MCF 10A (cell line): Measurements from ENCODE around the gene MAN2C1. TPM values are rescaled to one million over a fixed set of nuclear protein-coding genes. Genes with fewer than 3 reads are reported as not detected.
"Not testable (repeated sequence)": the region's sequence is repeated elsewhere in the genome, so short reads cannot be mapped to it uniquely, and the experiment has no call there.

Experiments used
- BruUV-seq: library from RNA; stranded (reverse); fragments of 400-500 nt; replicated peaks from 2 replicates; lab custom pipeline; 2021; lab: Mats Ljungman, UMichigan
- CTCF ChIA-PET: fragments of 300-600 bp; sonication (Branson Sonifier 250); formaldehyde crosslinking; extraction: SDS; loops from one replicate; lab custom pipeline; 2021; ENCODE audit warnings: antibody characterized with exemption, inconsistent platforms; lab: Yijun Ruan, JAX
- POLR2A ChIA-PET: fragments of 300-600, 350-650 bp; sonication (Branson Sonifier 250); formaldehyde crosslinking; extraction: SDS; loops from one replicate; lab custom pipeline; 2020; ENCODE audit warnings: antibody characterized with exemption, inconsistent platforms; lab: Yijun Ruan, JAX
- DNase-seq: peaks from one replicate; pipeline ENCODE4 v3.0.0-alpha.2; 2018; ENCODE audit not compliant: unreplicated experiment
- H3K27ac Mint-ChIP-seq: one replicate; pipeline ENCODE4 v1.8.0; 2022; ENCODE audit warnings: mild to moderate bottlenecking, low read depth, mixed read lengths; ENCODE audit not compliant: unreplicated experiment
- H3K27me3 Mint-ChIP-seq: one replicate; pipeline ENCODE4 v1.8.0; 2022; ENCODE audit warnings: mixed read lengths; ENCODE audit not compliant: insufficient read depth, unreplicated experiment
- H3K36me3 Mint-ChIP-seq: one replicate; pipeline ENCODE4 v1.8.0; 2022; ENCODE audit warnings: mild to moderate bottlenecking, moderate library complexity, mixed read lengths; ENCODE audit not compliant: insufficient read depth, unreplicated experiment
- H3K4me1 Mint-ChIP-seq: one replicate; pipeline ENCODE4 v1.8.0; 2022; ENCODE audit warnings: mixed read lengths; ENCODE audit not compliant: insufficient read depth, unreplicated experiment
- H3K4me3 Mint-ChIP-seq: one replicate; pipeline ENCODE4 v1.8.0; 2022; ENCODE audit warnings: mild to moderate bottlenecking, moderate library complexity, mixed read lengths; ENCODE audit not compliant: unreplicated experiment
- H3K9me3 Mint-ChIP-seq: one replicate; pipeline ENCODE4 v1.8.0; 2022; ENCODE audit warnings: mixed read lengths; ENCODE audit not compliant: unreplicated experiment
- intact Hi-C: fragments of 100-400 bp; cut with micrococcal nuclease; formaldehyde crosslinking; loops from 2 replicates; pipeline ENCODE4 v1.14.1; 2022
- total RNA-seq: library from RNA; stranded (reverse); gene quantifications from 2 replicates; pipeline ENCODE4 v1.2.3, GENCODE V29; 2022
- TF ChIP-seq, protein P1 (sequence below): fragments of 200-600 bp; IDR thresholded peaks from one replicate; pipeline ENCODE4 v1.8.0; 2022; ENCODE audit warnings: antibody characterized with exemption, mild to moderate bottlenecking; ENCODE audit not compliant: unreplicated experiment

The MAN2C1 gene
- total RNA-seq, 1 experiment from 2014 or later = 163 TPM

DNA sequence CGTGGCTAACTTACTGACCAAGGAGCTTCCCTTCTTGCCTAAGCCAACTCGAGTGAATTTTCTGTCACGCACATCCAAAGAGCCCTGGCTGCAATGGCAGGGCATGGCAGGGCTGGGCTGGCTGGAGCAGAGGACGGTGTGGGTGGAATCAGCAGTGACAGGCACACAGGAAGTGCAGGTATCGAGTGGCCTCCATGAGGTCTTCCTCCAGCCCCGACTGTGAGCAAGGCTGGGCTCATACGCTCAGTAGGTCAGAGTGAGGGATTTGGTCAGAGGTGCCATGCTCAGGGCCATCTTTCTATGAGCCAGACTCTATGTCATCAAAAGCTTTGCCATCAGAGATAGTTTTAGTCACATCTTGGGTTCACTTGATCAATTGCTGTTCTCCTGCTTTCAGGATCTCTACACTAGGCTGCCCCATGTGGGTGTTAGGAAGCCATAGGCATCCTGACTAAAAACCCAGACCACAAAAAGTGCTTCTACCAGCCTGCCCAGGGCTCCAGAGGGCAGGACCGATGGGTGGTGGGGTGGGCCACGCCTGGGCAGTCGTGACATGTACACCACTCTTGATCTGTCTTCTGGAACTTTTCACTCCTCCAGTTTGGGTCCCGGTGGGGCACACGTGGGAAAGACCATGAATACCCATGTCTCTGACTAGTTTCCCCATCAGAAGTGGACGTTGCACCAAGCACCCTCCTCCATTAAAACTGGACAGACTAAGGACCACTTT is 55.1 kb downstream of the MAN2C1 start:
- Mint-ChIP-seq H3K4me3 (no peak overlapping the region), H3K36me3 (no peaks in the 10 kb centered on the region), H3K27me3 (peaks cover 9% of the 10 kb centered on the region), H3K9me3 (peaks cover 10% of the 10 kb centered on the region), H3K27ac (no peak overlapping the region), H3K4me1 (peaks cover 9% of the 10 kb centered on the region)
- ChIA-PET POLR2A (no interaction called here), CTCF (no interaction called here)
- no peak for DNase-seq
- intact Hi-C loops = no loop called here
- TF ChIP-seq, protein P1, sequence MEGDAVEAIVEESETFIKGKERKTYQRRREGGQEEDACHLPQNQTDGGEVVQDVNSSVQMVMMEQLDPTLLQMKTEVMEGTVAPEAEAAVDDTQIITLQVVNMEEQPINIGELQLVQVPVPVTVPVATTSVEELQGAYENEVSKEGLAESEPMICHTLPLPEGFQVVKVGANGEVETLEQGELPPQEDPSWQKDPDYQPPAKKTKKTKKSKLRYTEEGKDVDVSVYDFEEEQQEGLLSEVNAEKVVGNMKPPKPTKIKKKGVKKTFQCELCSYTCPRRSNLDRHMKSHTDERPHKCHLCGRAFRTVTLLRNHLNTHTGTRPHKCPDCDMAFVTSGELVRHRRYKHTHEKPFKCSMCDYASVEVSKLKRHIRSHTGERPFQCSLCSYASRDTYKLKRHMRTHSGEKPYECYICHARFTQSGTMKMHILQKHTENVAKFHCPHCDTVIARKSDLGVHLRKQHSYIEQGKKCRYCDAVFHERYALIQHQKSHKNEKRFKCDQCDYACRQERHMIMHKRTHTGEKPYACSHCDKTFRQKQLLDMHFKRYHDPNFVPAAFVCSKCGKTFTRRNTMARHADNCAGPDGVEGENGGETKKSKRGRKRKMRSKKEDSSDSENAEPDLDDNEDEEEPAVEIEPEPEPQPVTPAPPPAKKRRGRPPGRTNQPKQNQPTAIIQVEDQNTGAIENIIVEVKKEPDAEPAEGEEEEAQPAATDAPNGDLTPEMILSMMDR = no peak
- no TSS peak for BruUV-seq

DNA sequence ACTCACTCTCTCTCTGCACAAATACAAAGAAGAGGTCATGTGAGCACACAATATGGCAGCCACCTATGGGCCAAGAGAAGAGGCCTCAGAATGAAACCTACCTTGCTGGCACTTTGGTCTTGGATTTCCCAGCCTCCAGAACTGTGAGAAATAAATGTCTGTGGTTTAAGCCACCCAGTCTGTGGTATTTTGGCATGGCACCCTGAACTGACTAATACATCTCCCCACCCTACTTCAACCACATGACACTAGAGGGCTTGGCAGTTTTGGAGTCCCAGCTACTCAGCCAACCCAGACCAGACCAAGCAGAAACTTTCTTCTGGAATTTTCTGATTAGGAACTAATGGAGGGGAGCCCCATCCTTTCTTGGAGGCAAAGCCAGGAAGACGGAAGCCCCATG is 55.9 kb downstream of the MAN2C1 start:
- H3K9me3 Mint-ChIP-seq = peaks cover 10% of the 10 kb centered on the region
- intact Hi-C loops, POLR2A ChIA-PET, H3K36me3 Mint-ChIP-seq, CTCF ChIA-PET, H3K27me3 Mint-ChIP-seq, H3K4me3 Mint-ChIP-seq, BruUV-seq, H3K27ac Mint-ChIP-seq: not testable (repeated sequence)
- peaks cover 13% of the 10 kb centered on the region for H3K4me1 Mint-ChIP-seq
- DNase-seq = peak; percentile 47

DNA sequence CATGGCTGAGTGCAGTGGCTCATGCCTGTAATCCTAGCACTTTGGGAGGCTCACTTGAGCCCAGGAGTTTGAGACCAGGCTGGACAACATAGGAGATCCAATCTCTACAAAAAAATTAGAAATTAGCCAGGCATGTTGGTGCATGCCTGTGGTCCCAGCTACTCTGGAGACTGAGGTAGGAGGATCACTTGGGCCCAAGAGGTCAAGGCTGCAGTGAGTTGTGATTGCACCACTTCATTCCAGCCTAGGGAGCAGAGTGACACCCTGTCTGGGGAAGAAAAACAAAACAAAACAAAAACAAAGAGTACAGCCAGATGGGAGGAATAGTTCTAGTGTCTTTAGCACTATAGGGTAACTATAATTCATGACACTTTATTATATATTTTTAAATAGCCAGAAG is 58.7 kb downstream of the MAN2C1 start:
- TF ChIP-seq, protein P1 = no peak
- no peak for DNase-seq
- BruUV-seq = no TSS peak
- Mint-ChIP-seq H3K27ac (no peak overlapping the region), H3K36me3 (no peaks in the 10 kb centered on the region), H3K4me1 (peaks cover 15% of the 10 kb centered on the region), H3K9me3 (peaks cover 10% of the 10 kb centered on the region), H3K27me3 (peaks cover 32% of the 10 kb centered on the region), H3K4me3 (no peak overlapping the region)
- intact Hi-C loops = loop anchor here (10.0 kb wide), 2 partner anchors 105 to 285 kb away; partner anchors contain the start of genes C15orf39 and PPCDC
- POLR2A ChIA-PET = no interaction called here
- CTCF ChIA-PET = no interaction called here

DNA sequence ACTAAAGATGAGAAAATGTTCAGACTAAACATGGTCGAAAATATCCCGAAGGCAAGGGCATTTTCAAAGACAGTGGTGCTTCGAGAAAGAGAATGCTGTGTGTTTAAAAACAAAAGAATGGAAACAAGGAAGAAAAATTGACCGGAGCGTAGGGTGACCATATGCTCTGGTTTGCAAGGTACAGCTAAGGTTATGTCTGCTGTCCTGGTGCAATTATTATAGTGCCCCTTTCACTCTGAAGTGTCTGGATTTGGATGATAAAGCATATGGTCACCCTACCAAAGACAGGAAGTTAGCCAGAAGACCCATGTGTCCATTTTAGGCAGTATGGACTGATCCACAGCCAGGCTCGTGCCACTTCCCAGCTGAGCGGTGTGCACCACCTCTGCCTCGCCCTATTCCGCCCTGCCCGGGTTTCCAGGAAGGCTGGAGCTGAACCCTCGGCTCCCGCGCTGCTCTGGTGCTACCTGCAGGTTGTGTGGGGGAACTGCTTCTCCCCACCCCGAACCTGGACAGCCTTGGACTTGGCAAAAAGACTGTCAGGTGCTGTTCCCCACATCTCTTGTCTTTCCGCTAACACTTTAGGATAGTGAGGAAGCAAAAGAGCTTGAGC is 60.5 kb downstream of the MAN2C1 start:
- BruUV-seq = no TSS peak
- intact Hi-C loops = loop anchor here (10.0 kb wide), 2 partner anchors 103 to 283 kb away; partner anchors contain the start of genes C15orf39 and PPCDC
- Mint-ChIP-seq H3K27me3 (peaks cover 43% of the 10 kb centered on the region), H3K36me3 (no peaks in the 10 kb centered on the region), H3K4me3 (no peak overlapping the region), H3K27ac (no peak overlapping the region), H3K9me3 (peaks cover 10% of the 10 kb centered on the region), H3K4me1 (peaks cover 15% of the 10 kb centered on the region)
- ChIA-PET POLR2A (no interaction called here), CTCF (interaction anchor here (0.7 to 0.8 kb wide), 3 partner anchors 520 to 539 kb away, joined by 3 to 5 read pairs (median 3); no protein-coding TSS in a partner anchor)
- DNase-seq = peak; percentile 61
- TF ChIP-seq, protein P1 = peak; percentile 57
